ENCODE results near the gene SPTLC3. TPM values are rescaled to one million over a fixed set of nuclear protein-coding genes. Genes with fewer than 3 reads are reported as not detected.

Gene SPTLC3
- total RNA-seq, 2 experiments from 2014 or later = 0.38 to 0.59 TPM

- Histone ChIP-seq H3K27me3 (ENCODE audit: control insufficient read depth in 1 of 2, insufficient read depth in 2 of 2, low read length in 2 of 2) (no peaks in the 10 kb centered on the region), H3K4me3 (ENCODE audit: low read length) (no peak overlapping the region), H3K36me3 (ENCODE audit: insufficient read depth, low read length) (no peaks in the 10 kb centered on the region), H3K27ac (ENCODE audit: low read depth in 1 of 2, low read length in 2 of 2) (no peak overlapping the region), H3K4me1 (ENCODE audit: insufficient read depth, low read length) (no peaks in the 10 kb centered on the region), H3K9me3 (ENCODE audit: control insufficient read depth in 1 of 2, insufficient read depth in 1 of 2, low read length in 2 of 2) (no peaks in the 10 kb centered on the region)
- H3K4me1 Mint-ChIP-seq (ENCODE audit: low read depth) = peaks cover 6% of the 10 kb centered on the region
- DNase-seq (no peak), ATAC-seq (ENCODE audit: poor library complexity) (no peak)
- peaks cover 2% of the 10 kb centered on the region for H3K9me3 Mint-ChIP-seq
- H3K27ac Mint-ChIP-seq = no peak overlapping the region
- H3K27me3 Mint-ChIP-seq = no peaks in the 10 kb centered on the region
- ChIA-PET POLR2A (no interaction called here), CTCF (no interaction called here)
- TF ChIP-seq CTCF (IDR thresholded peaks at IDR 0.05) = no peak
- intact Hi-C loops (cut with DNase I, micrococcal nuclease) = no loop called here
- no peak overlapping the region for H3K4me3 Mint-ChIP-seq
- no peaks in the 10 kb centered on the region for H3K36me3 Mint-ChIP-seq (ENCODE audit: low read depth)
These were observed 59.6 kb downstream of the SPTLC3 start for GRCh38 chr20:13068336-13068735.

DNA sequence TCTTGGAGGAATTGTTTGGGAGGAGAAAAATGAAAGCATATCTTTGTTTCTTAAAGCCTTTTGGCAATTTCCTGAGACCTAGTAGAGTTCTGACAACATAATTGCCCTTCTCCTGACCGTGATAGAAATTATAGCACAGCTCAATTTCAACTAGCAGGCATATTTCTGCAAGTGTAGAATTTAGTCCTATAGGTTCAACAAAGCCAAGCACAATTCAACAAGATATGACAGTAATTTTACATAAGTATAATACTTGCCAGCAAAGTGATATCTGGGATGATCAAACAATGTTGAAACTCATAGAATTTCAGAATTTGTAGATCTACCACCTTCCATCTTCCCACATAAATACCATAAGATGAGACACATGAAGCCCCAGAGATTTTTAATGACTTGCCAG, 73.1 kb downstream of the SPTLC3 start:
- Histone ChIP-seq H3K4me3 (ENCODE audit: low read length) (no peak overlapping the region), H3K36me3 (ENCODE audit: insufficient read depth, low read length) (no peaks in the 10 kb centered on the region), H3K27me3 (ENCODE audit: control insufficient read depth in 1 of 2, insufficient read depth in 2 of 2, low read length in 2 of 2) (no peaks in the 10 kb centered on the region), H3K9me3 (ENCODE audit: control insufficient read depth in 1 of 2, insufficient read depth in 1 of 2, low read length in 2 of 2) (no peaks in the 10 kb centered on the region), H3K4me1 (ENCODE audit: insufficient read depth, low read length) (no peaks in the 10 kb centered on the region), H3K27ac (ENCODE audit: low read depth in 1 of 2, low read length in 2 of 2) (no peak overlapping the region)
- no peaks in the 10 kb centered on the region for H3K36me3 Mint-ChIP-seq (ENCODE audit: low read depth)
- POLR2A ChIA-PET = no interaction called here
- H3K27ac Mint-ChIP-seq = no peak overlapping the region
- no peaks in the 10 kb centered on the region for H3K4me1 Mint-ChIP-seq (ENCODE audit: low read depth)
- no peak for TF ChIP-seq CTCF (IDR thresholded peaks at IDR 0.05)
- CTCF ChIA-PET = no interaction called here
- DNase-seq (no peak), ATAC-seq (ENCODE audit: poor library complexity) (no peak)
- intact Hi-C loops (cut with DNase I, micrococcal nuclease) = no loop called here
- H3K27me3 Mint-ChIP-seq = no peaks in the 10 kb centered on the region
- no peak overlapping the region for H3K4me3 Mint-ChIP-seq
- no peaks in the 10 kb centered on the region for H3K9me3 Mint-ChIP-seq

- CTCF ChIA-PET = no interaction called here
- intact Hi-C loops (cut with DNase I, micrococcal nuclease) = no loop called here
- ATAC-seq (ENCODE audit: poor library complexity) (no peak), DNase-seq (no peak)
- H3K4me1 ChIP-seq (ENCODE audit: insufficient read depth, low read length) = no peaks in the 10 kb centered on the region
- Mint-ChIP-seq H3K9me3 (no peaks in the 10 kb centered on the region), H3K4me3 (no peak overlapping the region), H3K27ac (no peak overlapping the region), H3K36me3 (ENCODE audit: low read depth) (no peaks in the 10 kb centered on the region), H3K4me1 (ENCODE audit: low read depth) (no peaks in the 10 kb centered on the region), H3K27me3 (no peaks in the 10 kb centered on the region)
- no peaks in the 10 kb centered on the region for H3K27me3 ChIP-seq (ENCODE audit: control insufficient read depth in 1 of 2, insufficient read depth in 2 of 2, low read length in 2 of 2)
- no peak for TF ChIP-seq CTCF (IDR thresholded peaks at IDR 0.05)
- POLR2A ChIA-PET = no interaction called here
- H3K4me3 ChIP-seq (ENCODE audit: low read length) = no peak overlapping the region
- no peaks in the 10 kb centered on the region for H3K9me3 ChIP-seq (ENCODE audit: control insufficient read depth in 1 of 2, insufficient read depth in 1 of 2, low read length in 2 of 2)
- no peak overlapping the region for H3K27ac ChIP-seq (ENCODE audit: low read depth in 1 of 2, low read length in 2 of 2)
- H3K36me3 ChIP-seq (ENCODE audit: insufficient read depth, low read length) = no peaks in the 10 kb centered on the region
These were observed 73.6 kb downstream of the SPTLC3 start for GRCh38 chr20:13082378-13082777.

All from CD4-positive, alpha-beta T cell (primary cell).